ENCODE results near the gene CFAP99.

CFAP99 gene

DNA sequence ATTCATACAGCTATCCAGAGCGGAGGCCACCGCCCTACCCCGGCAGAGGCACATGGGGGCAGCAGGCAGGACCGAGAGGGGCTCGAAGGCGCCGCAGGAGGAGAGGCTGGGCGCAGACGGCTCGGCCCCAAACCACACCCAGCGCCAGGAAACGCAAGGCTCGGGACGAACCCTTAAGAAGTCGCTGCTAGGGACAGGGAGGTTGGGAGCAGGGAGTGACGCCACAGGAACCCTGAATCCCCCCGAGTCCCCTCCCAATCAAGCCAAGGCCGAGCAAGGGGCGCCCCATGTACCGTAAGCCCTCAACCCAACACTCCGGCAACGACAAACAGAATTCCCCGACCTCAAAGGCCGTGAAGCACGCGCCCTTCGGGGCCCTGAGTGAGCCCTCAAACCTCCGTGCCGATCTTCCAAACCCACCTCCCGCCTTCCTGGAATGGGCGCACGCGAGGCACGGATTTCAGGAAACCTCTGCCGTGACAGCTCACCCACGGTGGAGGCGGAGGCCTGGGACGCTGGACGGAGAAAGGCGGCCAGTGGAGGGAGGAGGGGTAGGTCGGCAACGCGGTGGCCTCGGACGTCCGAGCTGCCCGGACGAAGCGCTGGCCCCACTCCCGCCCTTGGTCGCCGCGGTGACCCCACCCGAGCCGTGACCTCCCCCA lies 2.1 kb upstream of the CFAP99 start:
- no peak for TF ChIP-seq CTCF (conservative IDR thresholded peaks at IDR 0.05; ENCODE audit: control insufficient read depth, insufficient read depth, low read depth, low read length)
- no peak for DNase-seq (ENCODE audit: low read depth)
- no peak overlapping the region for H3K4me3 ChIP-seq (ENCODE audit: control insufficient read depth, low read depth, low read length)

GRCh38 chr4:2417226-2417764 lies 1.5 kb upstream of the CFAP99 start:
- no peak for DNase-seq (ENCODE audit: low read depth)
- TF ChIP-seq CTCF (conservative IDR thresholded peaks at IDR 0.05; ENCODE audit: control insufficient read depth, insufficient read depth, low read depth, low read length), result no peak
- peak overlapping the region; percentile 4 for H3K4me3 ChIP-seq (ENCODE audit: control insufficient read depth, low read depth, low read length)

DNA sequence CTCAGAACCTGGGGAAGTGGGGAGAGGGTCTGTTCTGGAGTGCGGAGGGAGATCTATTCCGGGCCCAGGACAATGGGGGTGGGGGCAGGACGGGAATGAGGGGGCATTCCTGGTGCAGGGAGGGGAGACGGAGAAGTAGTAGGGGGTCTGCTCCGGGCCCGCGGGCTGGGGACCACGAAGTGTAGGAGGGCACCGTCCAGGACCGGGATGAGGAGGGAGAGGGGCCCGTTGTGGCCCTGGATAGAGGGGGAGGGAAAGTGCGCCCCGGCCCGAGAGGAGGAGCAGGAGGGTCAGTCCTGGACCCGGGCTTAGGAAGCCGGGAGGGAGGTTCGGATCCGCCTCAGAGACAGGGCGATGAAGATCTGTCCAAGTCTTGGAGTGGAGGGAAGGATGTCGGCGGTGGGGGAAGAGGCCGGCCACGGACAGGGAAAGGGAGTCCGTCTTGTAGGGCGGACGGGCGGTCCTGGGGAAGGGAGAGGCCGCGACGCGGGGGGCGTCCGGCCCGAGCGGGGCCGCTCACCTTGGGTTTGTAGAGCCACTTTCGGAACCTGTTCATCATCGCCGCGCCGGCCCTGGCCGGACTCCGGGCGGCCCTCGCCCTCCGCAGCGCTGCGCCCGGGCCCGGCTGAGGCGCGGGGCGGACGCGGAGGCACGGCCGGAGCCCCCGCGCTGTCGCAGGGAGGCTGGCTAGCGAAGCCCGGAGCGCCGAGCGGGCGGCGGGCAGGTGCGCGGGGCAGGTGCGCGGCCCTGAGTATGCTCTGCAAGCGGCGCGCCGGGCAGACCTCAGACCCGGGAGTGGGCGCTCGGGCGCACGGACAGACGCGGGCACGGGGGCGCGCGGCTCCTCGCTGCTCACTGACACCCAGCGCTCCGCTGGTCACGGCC lies 748 bp upstream of the CFAP99 start, which contains the start of gene ZFYVE28:
TSS of gene ZFYVE28 (minus strand) at position 881 of the 885 bp plus-strand sequence. CDS start at position 559, 322 bp downstream.
- no peak for TF ChIP-seq CTCF (conservative IDR thresholded peaks at IDR 0.05; ENCODE audit: control insufficient read depth, insufficient read depth, low read depth, low read length)
- DNase-seq (ENCODE audit: low read depth), result no peak
- H3K4me3 ChIP-seq (ENCODE audit: control insufficient read depth, low read depth, low read length), result peak within 1 kb of the TSS; percentile 35

- DNase-seq (ENCODE audit: low read depth), result no peak
- no peak overlapping the region for H3K4me3 ChIP-seq (ENCODE audit: control insufficient read depth, low read depth, low read length)
- no peak for TF ChIP-seq CTCF (conservative IDR thresholded peaks at IDR 0.05; ENCODE audit: control insufficient read depth, insufficient read depth, low read depth, low read length)
Measured at GRCh38 chr4:2419814-2420213, 1.1 kb downstream of the CFAP99 start.

DNA sequence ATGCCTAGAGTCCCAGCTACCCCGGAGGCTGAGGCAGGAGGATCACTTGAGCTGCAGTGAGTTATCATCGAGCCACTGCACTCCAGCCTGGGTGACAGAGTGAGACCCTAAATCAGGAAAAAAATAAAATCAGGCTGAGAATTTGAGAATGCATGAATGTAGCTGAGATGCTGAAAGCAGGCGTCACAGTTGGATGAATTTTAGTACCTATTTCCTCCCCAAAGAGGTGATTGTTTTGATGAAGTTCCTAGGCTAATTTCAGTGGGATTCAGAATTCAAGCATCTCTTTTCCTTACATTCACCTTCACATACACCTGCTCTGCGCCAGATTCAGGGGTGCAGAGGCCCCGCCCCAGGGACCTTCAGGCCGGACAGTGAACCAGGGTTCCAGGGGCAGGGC lies 3.2 kb downstream of the CFAP99 start:
- no peak overlapping the region for H3K4me3 ChIP-seq (ENCODE audit: control insufficient read depth, low read depth, low read length)
- no peak for DNase-seq (ENCODE audit: low read depth)
- TF ChIP-seq CTCF (conservative IDR thresholded peaks at IDR 0.05; ENCODE audit: control insufficient read depth, insufficient read depth, low read depth, low read length), result no peak

GRCh38 chr4:2423066-2423465 lies 4.3 kb downstream of the CFAP99 start:
- DNase-seq (ENCODE audit: low read depth), result no peak
- no peak for TF ChIP-seq CTCF (conservative IDR thresholded peaks at IDR 0.05; ENCODE audit: control insufficient read depth, insufficient read depth, low read depth, low read length)
- H3K4me3 ChIP-seq (ENCODE audit: control insufficient read depth, low read depth, low read length), result no peak overlapping the region

Data from fibroblast of mammary gland (primary cell).